HCT116 (cell line): ENCODE measurements around the gene PSD. TPM values are rescaled to one million over a fixed set of nuclear protein-coding genes. Genes with fewer than 3 reads are reported as not detected.

Source experiments
- ATAC-seq: fragments of 200-7000 bp; cut with Tn5 transposase; 2 replicates; pipeline ENCODE4 v1.9.1; 2020; ENCODE audit warnings: mild to moderate bottlenecking, moderate library complexity
- BruUV-seq: library from RNA; stranded (reverse); fragments of 400-500 nt; replicated peaks from 2 replicates; lab custom pipeline; 2021; lab: Mats Ljungman, UMichigan
- CTCF ChIA-PET: fragments of 300-600 bp; sonication (Branson Sonifier 250); formaldehyde crosslinking; loops from one replicate; lab custom pipeline; 2021; ENCODE audit warnings: antibody characterized with exemption; lab: Charles Lee
- POLR2A ChIA-PET: fragments of 300-600, 350-600 bp; sonication (Branson Sonifier 250); formaldehyde crosslinking; loops from one replicate; lab custom pipeline; 2021; ENCODE audit warnings: antibody characterized with exemption; lab: Charles Lee
- RAD21 ChIA-PET, 2 experiments: fragments of 300-600 bp; sonication (Branson Sonifier 250); formaldehyde crosslinking; loops; one replicate each; lab custom pipeline; 2023; ENCODE audit warnings: low total read pairs in 2 of 2; ENCODE audit not compliant: uncharacterized antibody in 2 of 2, unreplicated experiment in 2 of 2, low non-redundant PET in 1 of 2; lab: Charles Lee
- DNase-seq: peaks from one replicate; pipeline ENCODE4 v3.0.0-alpha.2; 2010; ENCODE audit warnings: low read depth, low spot score
- H2AFZ ChIP-seq: fragments of 200-600 bp; shearing (Covaris generic), sonication (generic); 2 replicates; pipeline ENCODE4 v1.6.1; 2017; ENCODE audit warnings: low read depth, mixed run types, mixed read lengths, antibody characterized with exemption, low read length; ENCODE audit not compliant: poor library complexity, severe bottlenecking
- H3K27ac ChIP-seq: 2 replicates; pipeline ENCODE4 v1.5.1; 2012; ENCODE audit warnings: low read depth, low read length
- H3K27me3 ChIP-seq: fragments of 200-600 bp; sonication (generic); 2 replicates; pipeline ENCODE4 v1.6.1; 2016; ENCODE audit warnings: mixed run types, low read length, mixed read lengths; ENCODE audit not compliant: insufficient read depth
- H3K36me3 ChIP-seq, 2 experiments: fragments of 200-500 bp in 1 of 2; fragments of 200-600 bp in 1 of 2; sonication (Bioruptor generic) in 1 of 2; sonication (generic) in 1 of 2; 2 replicates each; pipeline versions ENCODE4 v1.5.1 to v1.6.1; 2014 to 2016; ENCODE audit warnings: low read length in 2 of 2, inconsistent platforms in 1 of 2, mixed read lengths in 1 of 2, mixed run types in 1 of 2; ENCODE audit not compliant: insufficient read depth in 2 of 2, control insufficient read depth in 1 of 2
- H3K4me1 ChIP-seq, 2 experiments: fragments of 200-600 bp in 1 of 2; sonication (generic) in 1 of 2; 2 replicates each; pipeline versions ENCODE4 v1.5.1 to v1.6.1; 2012 to 2017; ENCODE audit warnings: low read length in 2 of 2, inconsistent platforms in 1 of 2, mild to moderate bottlenecking in 1 of 2, mixed read lengths in 1 of 2, mixed run types in 1 of 2, moderate library complexity in 1 of 2; ENCODE audit not compliant: insufficient read depth in 2 of 2, control insufficient read depth in 1 of 2
- H3K4me2 ChIP-seq: fragments of 200-600 bp; sonication (generic); 2 replicates; pipeline ENCODE4 v1.6.1; 2017; ENCODE audit warnings: mixed run types, low read length, mixed read lengths
- H3K4me3 ChIP-seq, 2 experiments: fragments of 200-600 bp in 1 of 2; sonication (generic) in 1 of 2; replicated peaks in 1 of 2; 2 replicates each; pipeline ENCODE4 v1.5.1; 2011 to 2016; ENCODE audit warnings: low read length in 2 of 2, control low read depth in 1 of 2, low read depth in 1 of 2, mild to moderate bottlenecking in 1 of 2, mixed read lengths in 1 of 2, mixed run types in 1 of 2
- H3K79me2 ChIP-seq: fragments of 200-600 bp; sonication (generic); 2 replicates; pipeline ENCODE4 v1.6.1; 2017; ENCODE audit warnings: mild to moderate bottlenecking, mixed run types, low read length, moderate library complexity, mixed read lengths; ENCODE audit not compliant: insufficient read depth
- H3K9ac ChIP-seq: fragments of 200-600 bp; sonication (generic); 2 replicates; pipeline ENCODE4 v1.6.1; 2016; ENCODE audit warnings: low read length, mixed read lengths
- H3K9me2 ChIP-seq: fragments of 200-600 bp; sonication (generic), shearing (Covaris generic); 2 replicates; pipeline ENCODE4 v1.6.1; 2017; ENCODE audit warnings: mixed run types, mild to moderate bottlenecking, moderate library complexity; ENCODE audit not compliant: insufficient read depth
- H3K9me3 ChIP-seq, 2 experiments: fragments of 200-500 bp in 1 of 2; fragments of 200-600 bp in 1 of 2; sonication (Bioruptor generic) in 1 of 2; sonication (generic) in 1 of 2; 2 replicates each; pipeline ENCODE4 v1.6.1; 2014 to 2017; ENCODE audit warnings: low read length in 2 of 2, mixed read lengths in 2 of 2, inconsistent platforms in 1 of 2, low read depth in 1 of 2, mild to moderate bottlenecking in 1 of 2, mixed run types in 1 of 2, moderate library complexity in 1 of 2; ENCODE audit not compliant: control insufficient read depth in 1 of 2, insufficient read depth in 1 of 2
- H4K20me1 ChIP-seq: fragments of 200-600 bp; sonication (generic), shearing (Covaris generic); 2 replicates; pipeline ENCODE4 v1.6.1; 2017; ENCODE audit warnings: mixed run types, mild to moderate bottlenecking, moderate library complexity; ENCODE audit not compliant: insufficient read depth
- CEBPB ChIP-seq: IDR thresholded peaks from 2 replicates; pipeline ENCODE4 v1.6.1; 2012; ENCODE audit warnings: low read depth
- CTCF ChIP-seq, 3 experiments: fragments of 200-600 bp in 1 of 3; sonication (generic) in 1 of 3; IDR thresholded peaks in 2 of 3; conservative IDR thresholded peaks in 1 of 3; 2 replicates each; pipeline ENCODE4 v1.5.1; 2012 to 2017; ENCODE audit warnings: low read depth in 2 of 3, low read length in 2 of 3, antibody characterized with exemption in 1 of 3, borderline replicate concordance in 1 of 3, control low read depth in 1 of 3, mild to moderate bottlenecking in 1 of 3, mixed read lengths in 1 of 3, mixed run types in 1 of 3, moderate library complexity in 1 of 3; ENCODE audit not compliant: insufficient read depth in 1 of 3
- EGR1 ChIP-seq: IDR thresholded peaks from 2 replicates; pipeline ENCODE4 v1.6.1; 2012; ENCODE audit warnings: low read depth
- ELF1 ChIP-seq: IDR thresholded peaks from 2 replicates; pipeline ENCODE4 v1.6.1; 2012; ENCODE audit warnings: low read depth, borderline replicate concordance
- EZH2phosphoT487 ChIP-seq: fragments of 200-600 bp; IDR thresholded peaks from 2 replicates; pipeline ENCODE4 v1.6.1; 2018; ENCODE audit warnings: antibody characterized with exemption, borderline replicate concordance
- FOSL1 ChIP-seq: IDR thresholded peaks from 2 replicates; pipeline ENCODE4 v1.6.1; 2012; ENCODE audit warnings: low read depth
- JUND ChIP-seq: IDR thresholded peaks from 2 replicates; pipeline ENCODE4 v1.6.1; 2012
- POLR2A ChIP-seq: IDR thresholded peaks from 2 replicates; pipeline ENCODE4 v1.7.0; 2011; ENCODE audit warnings: borderline replicate concordance; ENCODE audit not compliant: insufficient read depth, insufficient read length; ENCODE audit errors: extremely low read depth
- POLR2AphosphoS5 ChIP-seq: IDR thresholded peaks from 2 replicates; pipeline ENCODE4 v1.6.1; 2011; ENCODE audit warnings: mild to moderate bottlenecking, low read depth, low read length, moderate library complexity
- REST ChIP-seq: IDR thresholded peaks from 2 replicates; pipeline ENCODE4 v1.6.1; 2012; ENCODE audit warnings: low read depth
- SP1 ChIP-seq: IDR thresholded peaks from 2 replicates; pipeline ENCODE4 v1.6.1; 2012; ENCODE audit warnings: low read depth
- TCF7L2 ChIP-seq: IDR thresholded peaks from 2 replicates; pipeline ENCODE4 v1.7.0; 2011; ENCODE audit warnings: borderline replicate concordance, inconsistent platforms; ENCODE audit not compliant: insufficient read depth, insufficient read length; ENCODE audit errors: extremely low read depth
- ZFX ChIP-seq: fragments of 450-650 bp; IDR thresholded peaks from 2 replicates; pipeline ENCODE4 v1.6.1; 2017
- ZNF274 ChIP-seq: fragments of 200-500 bp; sonication (Bioruptor generic); IDR thresholded peaks from 2 replicates; pipeline ENCODE4 v1.6.1; 2014; ENCODE audit warnings: mild to moderate bottlenecking, low read depth, low read length, inconsistent platforms
- intact Hi-C: fragments of 100-400 bp; cut with micrococcal nuclease; formaldehyde crosslinking; loops from 2 replicates; pipeline ENCODE4 v1.10.0; 2022
- total RNA-seq: library from RNA; stranded (reverse); gene quantifications from one replicate; pipeline ENCODE4 v1.2.1, GENCODE V29; 2021; ENCODE audit not compliant: unreplicated experiment
- TF ChIP-seq, protein P1 (sequence below): IDR thresholded peaks from 2 replicates; pipeline ENCODE4 v1.6.1; 2011; ENCODE audit warnings: mild to moderate bottlenecking, low read length, moderate library complexity; ENCODE audit not compliant: insufficient replicate concordance; ENCODE audit errors: extremely low read depth

PSD gene
- total RNA-seq, 1 experiment from 2014 or later: 9.7 TPM

DNA sequence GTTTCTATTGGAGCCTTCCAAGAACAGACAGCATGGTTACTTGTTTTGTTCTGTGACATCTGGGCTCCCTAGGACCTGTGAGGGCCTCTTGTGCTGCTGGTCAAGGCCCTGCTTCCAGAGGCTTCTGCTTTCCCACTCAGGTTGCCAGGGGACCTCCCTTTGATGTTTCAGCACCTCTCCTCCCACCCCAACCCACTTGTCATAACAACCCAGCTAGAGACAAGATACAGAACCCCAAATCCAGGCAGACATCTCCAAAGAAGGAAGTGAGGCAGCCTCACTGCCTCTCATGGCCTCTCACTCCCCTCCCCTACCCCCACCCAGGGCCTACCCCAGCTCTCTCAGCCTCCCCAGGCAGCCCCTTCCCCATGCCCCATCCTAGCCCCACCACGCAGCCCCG lies 11.8 kb downstream of the PSD start:
- no peak overlapping the region for H3K4me3 ChIP-seq
- no peaks in the 10 kb centered on the region for H3K27me3 ChIP-seq
- BruUV-seq: no TSS peak
- no peaks in the 10 kb centered on the region for H3K79me2 ChIP-seq
- H3K36me3 ChIP-seq: peaks cover 0 to 4% of the 10 kb centered on the region in 2 experiments; a peak in 2 of 4 replicates
- no peak overlapping the region for H2AFZ ChIP-seq
- no peaks in the 10 kb centered on the region for H3K9me3 ChIP-seq
- H3K9ac ChIP-seq: no peak overlapping the region
- H3K4me2 ChIP-seq: no peak overlapping the region
- intact Hi-C loops: no loop called here
- H3K9me2 ChIP-seq: no peaks in the 10 kb centered on the region
- ChIA-PET CTCF (interaction anchor here (1.2 to 1.8 kb wide), 2 partner anchors 15 to 176 kb away, joined by 3 to 11 read pairs; no protein-coding TSS in a partner anchor), POLR2A (interaction anchor here (0.7 to 1.6 kb wide), 3 partner anchors 9 to 112 kb away, joined by 3 to 5 read pairs (median 3); partner anchors contain the start of gene FBXL15), RAD21 (no interaction called here)
- TF ChIP-seq TCF7L2 (no peak), ZNF274 (no peak), ELF1 (no peak), EZH2phosphoT487 (no peak), POLR2A (no peak), EGR1 (no peak), ZFX (no peak), JUND (no peak), CEBPB (no peak), CTCF (IDR thresholded peaks at IDR 0.05 in 2 of 3, conservative IDR thresholded peaks at IDR 0.05 in 1 of 3; ENCODE audit: borderline replicate concordance in 1 of 3, insufficient read depth in 1 of 3, low read depth in 2 of 3, low read length in 2 of 3) (no peak), REST (no peak), POLR2AphosphoS5 (no peak), FOSL1 (no peak), SP1 (no peak)
- TF ChIP-seq, protein P1, sequence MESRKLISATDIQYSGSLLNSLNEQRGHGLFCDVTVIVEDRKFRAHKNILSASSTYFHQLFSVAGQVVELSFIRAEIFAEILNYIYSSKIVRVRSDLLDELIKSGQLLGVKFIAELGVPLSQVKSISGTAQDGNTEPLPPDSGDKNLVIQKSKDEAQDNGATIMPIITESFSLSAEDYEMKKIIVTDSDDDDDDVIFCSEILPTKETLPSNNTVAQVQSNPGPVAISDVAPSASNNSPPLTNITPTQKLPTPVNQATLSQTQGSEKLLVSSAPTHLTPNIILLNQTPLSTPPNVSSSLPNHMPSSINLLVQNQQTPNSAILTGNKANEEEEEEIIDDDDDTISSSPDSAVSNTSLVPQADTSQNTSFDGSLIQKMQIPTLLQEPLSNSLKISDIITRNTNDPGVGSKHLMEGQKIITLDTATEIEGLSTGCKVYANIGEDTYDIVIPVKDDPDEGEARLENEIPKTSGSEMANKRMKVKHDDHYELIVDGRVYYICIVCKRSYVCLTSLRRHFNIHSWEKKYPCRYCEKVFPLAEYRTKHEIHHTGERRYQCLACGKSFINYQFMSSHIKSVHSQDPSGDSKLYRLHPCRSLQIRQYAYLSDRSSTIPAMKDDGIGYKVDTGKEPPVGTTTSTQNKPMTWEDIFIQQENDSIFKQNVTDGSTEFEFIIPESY: no peak
- no peak for DNase-seq
- ATAC-seq: no peak
- H3K4me1 ChIP-seq: peaks cover 14 to 33% of the 10 kb centered on the region in 2 experiments
- no peak overlapping the region for H3K27ac ChIP-seq
- no peaks in the 10 kb centered on the region for H4K20me1 ChIP-seq
